GM21529 (cell line): ENCODE measurements around the gene EEF2K.
"Not testable (repeated sequence)": the region's sequence is repeated elsewhere in the genome, so short reads cannot be mapped to it uniquely, and the experiment has no call there.

Experiments
- ATAC-seq: cut with Tn5 transposase; IDR thresholded peaks from one replicate; pipeline ENCODE4 v1.9.1; 2021; ENCODE audit not compliant: unreplicated experiment

Gene EEF2K

GRCh38 chr16:22207715-22208360 is 1.8 kb downstream of the EEF2K start:
- no peak for ATAC-seq

- no peak for ATAC-seq
These were observed 4.2 kb downstream of the EEF2K start for GRCh38 chr16:22210285-22210684.

DNA sequence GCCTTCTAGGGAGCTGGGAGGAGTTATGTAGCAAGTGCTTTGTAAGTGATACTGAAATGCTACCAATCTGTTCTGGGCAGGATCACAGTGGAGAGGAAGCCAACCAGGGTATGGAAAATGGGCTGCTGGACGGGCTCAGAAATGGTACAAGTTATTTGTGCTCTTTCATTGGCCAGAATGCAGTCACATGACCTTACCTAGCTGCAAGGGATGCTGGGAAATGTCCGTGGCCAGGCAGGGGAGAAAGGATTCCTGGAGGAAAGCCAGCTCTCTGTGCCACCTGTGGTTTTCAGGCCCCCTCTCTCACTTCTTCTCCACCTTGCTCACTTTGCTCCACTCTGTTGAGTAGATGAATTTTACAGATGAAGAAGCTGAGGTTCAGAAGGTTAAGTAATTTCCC is 4.8 kb downstream of the EEF2K start:
- ATAC-seq = no peak

- no peak for ATAC-seq
These were observed 7.2 kb downstream of the EEF2K start for GRCh38 chr16:22213236-22213635.

DNA sequence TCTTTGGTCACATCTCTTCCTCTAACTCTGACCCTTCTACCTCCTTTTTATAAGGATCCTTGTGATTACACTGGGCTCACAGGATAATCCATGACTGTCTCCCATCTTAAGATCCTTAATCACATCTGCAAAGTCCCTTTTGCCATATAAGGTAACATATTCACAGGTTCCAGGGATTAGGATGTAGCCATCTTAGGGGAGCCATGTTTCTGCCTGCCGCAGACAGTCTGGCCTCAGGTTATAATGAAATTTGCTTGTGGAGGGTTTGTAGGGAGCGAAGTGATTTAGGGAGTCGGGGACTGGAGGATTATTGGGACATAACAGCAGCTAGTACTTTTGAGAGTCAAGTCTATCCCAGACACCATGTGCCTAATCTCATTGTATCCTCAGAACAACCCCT is 7.7 kb downstream of the EEF2K start:
- ATAC-seq = no peak

GRCh38 chr16:22214402-22214801 is 8.3 kb downstream of the EEF2K start:
- ATAC-seq = no peak

- ATAC-seq = no peak
These were observed 8.8 kb downstream of the EEF2K start for GRCh38 chr16:22214889-22215288.

DNA sequence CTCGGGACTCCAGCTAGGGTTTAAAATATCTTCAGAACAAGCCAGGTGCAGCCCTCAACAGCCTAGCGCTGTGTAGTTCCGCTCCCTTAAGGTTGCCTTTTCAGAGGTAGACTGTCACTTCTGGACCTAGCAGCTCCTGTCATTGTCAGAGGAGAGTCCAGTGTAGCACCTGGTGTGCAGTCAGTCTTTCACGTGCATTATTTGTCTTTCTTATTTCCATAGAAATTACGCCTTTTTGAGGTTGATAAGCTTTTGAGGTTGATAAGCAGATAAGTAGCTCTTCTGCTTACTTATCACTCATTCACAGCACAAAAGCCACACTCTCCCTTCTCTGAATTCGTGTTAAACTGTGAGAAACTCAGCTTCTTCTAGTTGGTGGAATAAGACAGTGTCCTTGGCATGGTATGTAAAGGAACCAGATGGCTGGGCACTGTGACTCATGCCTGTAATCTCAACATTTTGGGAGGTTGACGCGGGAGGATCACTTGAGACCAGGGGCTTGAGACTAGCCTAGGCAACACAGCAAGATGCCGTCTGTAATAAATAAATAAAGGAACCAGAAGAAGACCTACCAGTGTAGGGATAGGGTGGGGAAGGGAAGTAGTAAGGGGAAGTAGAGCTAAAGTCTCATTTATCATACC is 10.2 kb downstream of the EEF2K start:
- no peak for ATAC-seq

GRCh38 chr16:22216832-22217225 is 10.8 kb downstream of the EEF2K start:
- not testable (repeated sequence) for ATAC-seq

DNA sequence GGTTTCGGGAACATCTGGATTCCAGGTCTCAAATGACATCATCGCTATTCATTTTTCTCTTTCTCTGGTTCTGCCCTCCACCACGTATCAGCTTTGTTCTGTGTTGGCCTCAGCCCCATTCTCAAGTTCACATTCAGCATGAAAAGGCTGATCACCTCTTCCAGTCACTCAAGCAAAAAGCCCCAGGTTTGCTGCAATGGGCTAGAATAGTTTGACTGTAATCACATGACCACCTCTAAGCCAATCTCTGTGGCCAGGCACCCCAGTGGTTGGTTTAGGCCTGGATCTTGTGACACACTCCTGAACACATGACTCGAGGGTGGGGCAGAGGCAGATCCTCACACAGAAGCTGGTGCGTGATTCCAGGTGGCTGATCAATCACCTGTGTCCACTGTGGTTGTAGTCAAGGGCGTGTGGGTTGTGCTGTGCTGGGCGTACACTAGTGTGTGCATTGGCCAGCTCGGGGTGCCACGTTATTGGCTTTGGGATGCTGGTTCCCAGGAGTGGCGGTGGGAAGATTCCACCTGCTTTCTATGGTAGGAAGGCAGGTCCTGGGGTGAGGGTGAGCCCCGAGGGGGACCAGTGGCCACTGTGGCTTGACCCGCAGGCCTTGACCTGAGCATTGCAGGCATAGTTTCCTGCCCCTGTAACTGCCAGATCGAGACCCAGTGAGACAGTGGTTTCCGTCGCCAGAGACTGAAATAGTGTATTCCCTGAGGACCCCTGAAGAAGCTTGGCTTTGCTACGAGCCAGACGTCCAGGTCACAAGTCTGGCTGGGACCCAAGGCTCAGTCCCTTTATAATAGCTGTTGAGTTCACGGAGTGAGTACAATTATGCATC is 12.0 kb downstream of the EEF2K start:
- ATAC-seq = peak; percentile 87

GRCh38 chr16:22219389-22220068 is 13.5 kb downstream of the EEF2K start:
- ATAC-seq = no peak

DNA sequence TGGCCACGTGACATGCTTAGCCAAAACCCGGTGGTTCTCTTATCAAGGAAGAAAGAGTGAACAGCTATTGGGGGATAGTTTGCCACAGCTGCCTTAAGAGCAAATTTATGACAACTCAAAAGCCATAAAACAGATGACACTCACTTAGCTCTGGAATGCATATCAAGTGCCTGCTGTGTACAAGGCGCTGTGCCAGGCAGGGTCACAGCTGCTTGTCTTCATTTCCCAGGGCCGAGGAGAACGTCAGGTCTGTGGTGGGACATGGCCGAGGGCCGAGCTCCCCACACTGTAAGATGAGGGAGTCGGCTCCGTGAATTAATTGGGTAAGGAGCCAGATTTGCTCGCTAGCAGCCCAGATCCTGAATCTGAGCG is 14.0 kb downstream of the EEF2K start:
- ATAC-seq = no peak

DNA sequence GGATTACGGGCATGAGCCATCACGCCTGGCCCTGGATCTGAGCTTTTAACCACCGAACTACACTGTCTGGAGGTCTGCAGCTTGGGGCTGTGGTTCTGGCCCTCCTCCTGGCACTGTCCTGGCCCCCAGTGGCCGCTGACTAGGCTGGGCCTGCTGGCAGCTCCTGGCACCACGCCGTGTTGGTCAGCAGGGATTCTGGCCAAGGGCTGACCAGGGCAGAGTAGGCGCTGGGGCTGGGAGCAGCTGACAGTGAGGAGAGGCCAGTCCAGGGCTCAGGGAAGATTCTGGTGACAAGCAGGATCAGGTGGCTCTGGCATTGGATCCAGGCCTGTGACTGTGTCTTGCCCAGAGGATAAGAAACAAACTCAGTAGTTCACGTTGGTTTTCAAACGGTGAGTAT is 14.6 kb downstream of the EEF2K start:
- no peak for ATAC-seq

GRCh38 chr16:22222006-22222405 is 15.9 kb downstream of the EEF2K start:
- ATAC-seq = no peak

GRCh38 chr16:22222998-22223397 is 16.9 kb downstream of the EEF2K start:
- no peak for ATAC-seq

DNA sequence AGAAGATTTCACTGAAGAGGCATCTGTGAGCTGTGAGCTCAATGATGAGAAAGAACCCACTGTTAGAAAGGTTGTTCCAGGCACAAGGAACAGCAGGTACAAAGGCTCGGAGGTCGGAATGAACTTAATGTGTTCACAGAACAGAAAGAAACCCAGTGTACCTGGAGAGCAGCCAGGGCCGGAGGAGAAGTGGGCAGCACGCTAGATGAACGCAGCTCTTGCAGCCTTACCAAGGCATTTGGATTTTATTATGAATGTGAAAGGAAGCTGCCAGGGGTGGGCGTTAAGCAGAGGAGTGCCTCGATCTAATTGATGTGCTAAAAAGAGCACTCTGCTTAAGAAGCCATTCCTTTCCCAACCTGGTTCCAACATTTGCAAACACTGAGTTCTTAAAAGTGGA is 19.0 kb downstream of the EEF2K start:
- ATAC-seq = no peak

DNA sequence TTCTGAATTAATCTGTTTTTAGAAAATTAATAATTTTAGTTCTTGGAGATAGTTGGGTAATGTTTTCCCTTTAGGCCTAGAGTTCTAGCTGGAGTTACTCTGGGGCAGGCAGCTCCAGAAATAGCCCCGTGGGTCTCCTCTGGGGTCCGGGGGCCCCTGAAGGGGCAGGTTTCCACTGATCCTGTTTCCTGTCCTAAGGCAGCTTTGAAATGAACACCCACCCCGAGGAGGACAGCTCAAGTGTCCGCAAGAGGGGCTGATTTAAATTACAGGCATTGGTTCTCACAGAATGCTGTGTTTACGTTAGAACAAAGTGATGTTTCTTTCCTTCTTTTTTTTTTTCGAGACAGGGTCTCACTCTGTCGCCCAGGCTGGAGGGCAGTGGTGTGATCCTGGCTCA is 23.8 kb downstream of the EEF2K start:
- ATAC-seq = no peak

GRCh38 chr16:22232277-22233036 is 26.4 kb downstream of the EEF2K start:
- no peak for ATAC-seq

DNA sequence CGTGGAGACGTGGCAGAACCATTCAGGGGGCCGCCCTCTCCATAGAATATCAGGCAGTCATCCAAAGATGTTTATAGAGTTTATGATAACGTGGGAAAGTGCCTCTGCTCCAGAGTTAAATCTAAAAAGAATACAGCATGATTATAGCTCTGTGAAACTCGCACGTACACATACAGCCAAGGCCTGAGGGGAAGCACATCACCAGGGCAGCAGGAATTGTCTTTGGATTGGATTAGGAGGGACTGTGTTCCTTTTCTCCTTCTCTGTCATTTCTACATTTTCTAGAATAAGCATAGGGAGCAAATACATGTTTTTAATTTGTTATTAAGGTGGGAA is 26.9 kb downstream of the EEF2K start:
- ATAC-seq = no peak

- no peak for ATAC-seq
These were observed 30.0 kb downstream of the EEF2K start for GRCh38 chr16:22235839-22236745.
